GM19025 (cell line): ENCODE results near the gene RNU6-1.
A peak's percentile ranks its signal among the peaks of the same experiment; 100 is the strongest.

ENCODE experiments used
- ATAC-seq: cut with Tn5 transposase; IDR thresholded peaks from one replicate; pipeline ENCODE4 v1.9.1; 2021; ENCODE audit warnings: mild to moderate bottlenecking, low read depth, moderate library complexity; ENCODE audit not compliant: unreplicated experiment

The RNU6-1 gene

GRCh38 chr15:67839929-67840748 is at the start of gene RNU6-1:
TSS of gene RNU6-1 (minus strand) at chr15:67840045.
- ATAC-seq = peak; percentile 79

DNA sequence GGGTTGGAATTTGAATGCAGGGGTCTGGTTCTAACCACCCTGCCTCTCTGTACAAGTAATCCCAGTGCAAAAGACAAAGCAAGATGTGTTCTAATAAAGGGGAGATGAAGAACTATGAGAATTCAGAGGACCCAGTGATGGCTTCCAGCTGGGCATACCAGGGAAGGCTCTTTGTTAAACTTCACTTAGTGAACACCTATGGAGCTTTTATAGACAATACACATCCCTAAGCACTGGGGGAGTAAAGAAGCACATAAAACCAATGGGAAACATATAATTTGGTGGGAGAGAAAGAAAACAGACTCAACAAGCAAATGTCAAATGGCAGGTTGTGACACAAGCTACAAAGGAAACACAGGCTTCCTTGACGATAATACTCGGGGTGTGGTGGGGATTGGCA is 47.9 kb upstream of the RNU6-1 start:
- ATAC-seq = no peak

DNA sequence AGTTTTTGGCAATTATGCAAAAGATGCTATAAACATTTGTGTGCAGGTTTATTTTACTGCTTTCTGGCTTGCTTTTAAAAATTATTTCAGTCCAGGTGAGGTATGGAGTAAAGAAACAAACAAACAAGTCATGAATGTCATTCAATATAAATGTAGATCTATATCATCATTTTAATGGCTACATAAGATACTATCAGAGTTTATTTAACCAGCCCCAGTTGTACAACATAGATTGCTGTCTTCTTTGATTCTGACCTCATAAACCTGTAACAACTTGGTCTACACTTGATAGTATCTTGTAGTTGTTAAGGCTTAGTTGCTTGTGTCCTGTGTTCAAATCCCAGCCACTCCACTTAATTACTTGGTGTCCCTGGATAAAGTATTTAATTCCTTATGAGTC is 46.0 kb upstream of the RNU6-1 start:
- no peak for ATAC-seq

- no peak for ATAC-seq
These were observed 45.3 kb upstream of the RNU6-1 start for GRCh38 chr15:67885175-67885523.

DNA sequence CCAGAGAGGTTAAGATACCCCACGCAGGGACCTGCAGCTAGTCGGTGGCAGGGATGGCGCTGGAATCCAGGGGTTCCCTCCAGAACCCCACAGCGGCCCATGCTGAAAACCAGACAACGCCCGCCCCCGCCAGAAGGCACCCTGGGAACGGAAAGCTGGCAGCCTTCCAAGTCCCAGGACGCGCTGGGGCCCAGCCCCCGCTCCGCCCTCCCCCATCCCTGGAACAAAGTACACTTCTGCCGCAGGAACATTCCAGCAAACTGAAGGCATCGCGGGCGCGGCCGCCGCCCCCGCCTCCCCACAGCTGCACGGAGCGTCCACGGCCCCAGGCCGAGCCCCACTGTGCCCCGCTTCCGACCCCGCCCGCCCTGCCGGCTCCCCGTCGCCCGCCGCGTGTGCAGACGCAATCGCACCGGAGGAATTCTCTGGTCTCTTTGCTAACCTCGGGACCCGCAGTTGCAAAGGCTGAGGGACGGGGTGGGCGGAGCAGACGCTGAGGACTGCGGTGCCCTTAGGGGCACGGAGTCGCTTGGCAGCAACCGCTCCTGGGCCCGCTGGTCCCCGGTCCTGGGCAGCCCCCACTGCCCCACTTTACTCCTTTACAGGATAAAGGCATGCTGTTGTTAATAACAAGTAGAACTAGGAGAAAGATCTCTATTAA is 44.8 kb upstream of the RNU6-1 start:
- ATAC-seq = no peak

- no peak for ATAC-seq
These were observed 44.2 kb upstream of the RNU6-1 start for GRCh38 chr15:67884009-67884408.

DNA sequence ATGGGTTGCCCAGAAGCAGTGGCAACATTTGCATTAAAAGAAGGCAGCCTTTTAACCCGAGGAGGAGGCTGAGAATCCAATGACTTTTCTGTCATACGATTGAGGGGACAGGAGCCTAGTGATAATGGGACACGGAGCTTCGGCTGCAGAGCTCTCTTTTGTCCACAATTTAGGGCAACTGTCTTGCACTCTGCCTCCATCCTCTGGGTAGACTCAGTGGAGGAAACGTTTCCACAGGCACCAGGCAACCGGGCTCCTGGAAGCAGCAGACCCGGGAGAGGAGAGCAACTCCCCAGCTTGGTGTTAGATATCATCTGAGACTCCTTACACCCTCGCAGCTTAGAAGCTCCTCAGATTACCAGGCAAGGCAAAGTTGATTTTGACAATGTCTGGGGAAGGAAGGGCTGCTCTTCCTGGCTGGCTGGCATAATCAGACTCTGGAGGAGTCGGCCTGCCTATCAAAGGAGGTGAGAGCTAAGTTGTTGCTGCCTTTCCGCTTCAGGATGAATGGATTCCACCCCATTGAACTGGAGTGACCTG is 43.5 kb upstream of the RNU6-1 start:
- no peak for ATAC-seq

GRCh38 chr15:67882487-67883233 is 42.8 kb upstream of the RNU6-1 start:
- no peak for ATAC-seq

GRCh38 chr15:67880651-67881182 is 40.9 kb upstream of the RNU6-1 start:
- no peak for ATAC-seq

DNA sequence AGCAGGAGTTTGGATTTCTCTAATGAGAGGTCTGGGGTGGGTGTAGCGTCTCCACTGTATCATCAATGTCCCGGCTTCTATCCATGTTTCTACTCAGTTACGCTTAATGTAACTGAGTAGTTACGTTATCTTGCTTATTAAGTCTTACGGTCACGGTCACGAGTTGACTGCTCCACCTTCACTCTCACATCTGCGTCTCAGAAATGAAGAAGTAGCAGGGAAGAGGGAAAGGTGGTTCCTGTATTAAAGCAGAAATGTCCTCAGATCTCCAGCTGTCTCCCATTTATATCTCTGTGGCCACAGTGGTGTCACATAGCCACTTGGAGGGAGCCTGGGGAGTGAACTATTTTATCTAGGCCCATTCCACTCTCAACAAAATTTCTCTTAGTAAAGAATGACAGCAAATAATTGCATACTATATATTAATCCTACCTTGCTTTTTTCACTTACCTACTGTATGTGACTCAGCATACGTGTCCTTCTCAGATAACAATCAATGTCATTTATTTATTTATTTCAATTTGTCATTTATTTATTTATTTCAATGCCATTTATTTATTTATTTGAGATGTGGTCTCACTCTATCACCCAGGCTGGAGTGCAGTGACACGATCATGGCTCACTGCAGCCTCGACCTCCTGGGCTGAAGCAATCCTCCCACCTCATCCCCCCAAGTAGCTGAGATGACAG is 39.7 kb upstream of the RNU6-1 start:
- no peak for ATAC-seq

DNA sequence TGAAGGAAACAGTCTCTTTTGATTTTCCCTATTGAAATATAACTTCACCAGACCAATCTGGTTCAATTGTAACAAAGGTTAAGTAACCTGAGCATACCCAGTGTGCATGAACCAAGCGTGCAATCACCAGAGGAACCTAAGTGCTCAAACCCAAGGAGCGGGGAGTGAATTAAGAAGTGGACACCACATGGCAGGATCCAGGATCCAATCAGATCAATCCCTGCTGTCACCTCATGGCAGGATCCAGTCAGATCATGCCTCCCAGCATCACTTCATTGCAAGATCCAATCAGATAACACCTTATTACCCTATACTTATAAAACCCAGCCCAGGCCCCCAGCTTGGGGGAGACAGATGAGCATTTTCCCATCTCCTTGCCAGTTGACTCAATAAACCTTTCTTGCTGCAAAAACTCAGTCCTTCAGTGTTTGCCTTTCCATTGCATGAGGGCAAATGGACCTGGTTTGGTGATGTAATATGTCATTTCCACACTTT is 38.9 kb upstream of the RNU6-1 start:
- no peak for ATAC-seq

- no peak for ATAC-seq
These were observed 33.9 kb upstream of the RNU6-1 start for GRCh38 chr15:67873777-67874176.

GRCh38 chr15:67870868-67871408 is 31.1 kb upstream of the RNU6-1 start:
- ATAC-seq = no peak

DNA sequence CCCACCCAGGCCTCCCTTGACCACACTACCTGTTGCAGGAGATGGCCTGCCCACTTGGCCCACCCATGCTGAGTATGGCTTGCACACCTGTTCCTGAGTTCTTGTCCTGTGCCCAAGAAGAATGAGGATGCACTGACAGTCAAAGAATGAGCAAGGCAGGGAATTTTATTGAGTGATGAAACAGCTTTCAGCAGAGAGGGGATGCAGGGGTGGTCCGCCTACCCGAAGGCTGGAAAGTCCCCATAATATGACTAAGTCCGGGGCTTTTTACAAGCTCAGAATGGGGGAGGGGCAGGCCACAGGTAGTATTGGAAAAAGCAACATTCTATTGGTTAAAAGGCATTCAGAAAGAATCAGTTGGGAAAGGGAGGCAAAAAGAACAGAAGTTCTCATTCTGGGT is 29.9 kb upstream of the RNU6-1 start:
- no peak for ATAC-seq

DNA sequence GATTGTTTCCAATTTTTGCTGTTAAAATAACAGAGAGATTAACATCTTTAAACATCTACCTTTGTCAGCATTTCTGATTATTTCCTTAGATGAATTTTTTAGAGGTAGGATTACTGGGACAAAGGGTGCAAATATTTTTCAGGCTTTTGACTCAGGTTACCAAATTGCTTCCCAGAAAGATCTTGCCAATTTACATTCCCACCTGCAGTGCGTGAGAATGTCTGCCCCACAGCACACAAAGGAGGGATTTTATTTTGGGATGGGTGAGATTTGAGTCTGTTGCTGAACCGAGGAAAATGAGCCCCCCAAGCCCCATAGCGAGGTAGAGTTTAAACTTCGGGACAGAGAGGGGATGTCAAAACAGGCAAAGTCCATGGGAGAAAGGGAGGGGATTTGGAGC is 25.9 kb upstream of the RNU6-1 start:
- ATAC-seq = no peak

- ATAC-seq = no peak
These were observed 25.5 kb upstream of the RNU6-1 start for GRCh38 chr15:67865331-67865730.

DNA sequence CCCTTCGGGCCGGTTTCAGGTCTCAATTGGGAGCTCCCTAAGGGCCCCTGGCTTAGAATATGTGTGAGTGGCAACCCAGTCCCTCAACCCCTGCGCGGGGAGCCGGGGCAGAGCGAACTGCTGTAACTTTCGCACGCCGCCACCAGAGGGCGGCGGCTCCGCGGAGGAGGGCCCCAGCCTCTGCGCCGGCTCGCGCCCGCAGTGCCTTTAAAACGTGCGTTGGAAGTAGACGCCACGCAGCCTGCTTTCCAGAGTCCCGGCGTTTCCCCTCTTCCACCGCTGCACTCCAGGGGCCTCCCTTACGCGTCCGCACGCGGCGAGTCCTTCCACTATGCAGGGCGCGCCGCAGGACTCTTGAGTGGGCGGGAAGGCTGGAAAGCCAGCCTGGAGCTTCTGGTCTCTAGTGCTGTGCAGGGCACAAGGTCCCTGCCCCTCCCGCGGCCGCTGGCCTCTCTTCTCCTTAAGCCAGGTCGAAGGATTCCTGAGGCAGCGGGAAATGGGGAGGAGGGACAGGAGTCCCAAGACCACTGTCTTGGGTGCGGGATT is 23.7 kb upstream of the RNU6-1 start:
- peak; percentile 81 for ATAC-seq

- no peak for ATAC-seq
These were observed 23.1 kb upstream of the RNU6-1 start for GRCh38 chr15:67862750-67863441.

DNA sequence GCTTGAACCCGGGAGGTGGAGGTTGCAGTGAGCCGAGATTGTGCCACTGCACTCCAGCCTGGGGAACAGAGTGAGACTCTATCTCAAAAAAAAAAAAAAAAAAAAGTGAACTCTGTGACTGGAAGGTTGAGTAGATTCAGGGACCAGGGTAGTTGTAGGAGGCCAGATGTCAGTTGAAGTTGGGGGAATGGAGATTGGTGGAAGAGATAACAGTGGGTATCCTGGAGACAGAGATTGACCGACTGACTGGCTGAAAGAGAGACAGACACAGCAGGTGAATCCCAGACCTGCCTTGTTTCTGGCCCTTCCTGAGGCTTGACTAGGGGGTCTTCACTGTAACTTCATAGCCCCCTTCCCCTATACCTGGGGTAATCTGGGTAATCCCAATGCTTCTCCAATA is 22.1 kb upstream of the RNU6-1 start:
- no peak for ATAC-seq
